Endothelial cell of umbilical vein (primary cell): ENCODE measurements around the gene SPDYC.

Source experiments
- CTCF ChIP-seq, 2 donors: IDR thresholded peaks; 1 replicate in 1 of 2; 2 replicates in 1 of 2; pipeline ENCODE4 v1.5.1; 2011; ENCODE audit warnings: low read length in 2 of 2, mild to moderate bottlenecking in 2 of 2, moderate library complexity in 2 of 2, control low read depth in 1 of 2, inconsistent platforms in 1 of 2, low read depth in 1 of 2; ENCODE audit not compliant: insufficient read depth in 1 of 2; ENCODE audit errors: extremely low read depth in 1 of 2
- EZH2 ChIP-seq: IDR thresholded peaks from 2 replicates; pipeline ENCODE4 v1.6.1; 2012; ENCODE audit warnings: borderline replicate concordance, low read depth, mild to moderate bottlenecking, moderate library complexity, low read length, inconsistent platforms; ENCODE audit not compliant: severe bottlenecking
- FOS ChIP-seq: IDR thresholded peaks from 2 replicates; pipeline ENCODE4 v1.6.1; 2011; ENCODE audit warnings: mild to moderate bottlenecking, low read length, moderate library complexity, borderline replicate concordance; ENCODE audit not compliant: insufficient read depth
- GATA2 ChIP-seq: IDR thresholded peaks from 2 replicates; pipeline ENCODE4 v1.7.0; 2011; ENCODE audit warnings: low read depth, mild to moderate bottlenecking, moderate library complexity, mixed read lengths, low read length; ENCODE audit not compliant: insufficient read length, insufficient read depth
- JUN ChIP-seq: IDR thresholded peaks from 2 replicates; pipeline ENCODE4 v1.6.1; 2011; ENCODE audit warnings: borderline replicate concordance, low read depth; ENCODE audit not compliant: insufficient read length, insufficient read depth
- POLR2A ChIP-seq: IDR thresholded peaks from 2 replicates; pipeline ENCODE4 v1.6.1; 2012; ENCODE audit warnings: low read depth, mild to moderate bottlenecking, control low read depth, low read length
- POLR2AphosphoS5 ChIP-seq: IDR thresholded peaks from 2 replicates; pipeline ENCODE4 v1.6.1; 2012; ENCODE audit warnings: low read depth, mild to moderate bottlenecking, control low read depth, low read length, moderate library complexity; ENCODE audit not compliant: insufficient read depth

GRCh38 chr11:65128182-65129145 lies 41.6 kb upstream of the SPDYC start:
- no peak for TF ChIP-seq CTCF (IDR thresholded peaks at IDR 0.05; ENCODE audit: extremely low read depth in 1 of 2, insufficient read depth in 1 of 2, low read depth in 1 of 2, low read length in 2 of 2)
- no peak for TF ChIP-seq POLR2A
- TF ChIP-seq POLR2AphosphoS5: no peak
- no peak for TF ChIP-seq JUN
- no peak for TF ChIP-seq GATA2
- no peak for TF ChIP-seq FOS
- TF ChIP-seq EZH2: no peak
